ENCODE results near the gene MAF. TPM values are rescaled to one million over a fixed set of nuclear protein-coding genes. Genes with fewer than 3 reads are reported as not detected.

MAF gene
- total and polyA plus RNA-seq, 2 of the 4 experiments (the other 2 are of a cell fraction), result under 0.01 to 0.02 TPM

DNA sequence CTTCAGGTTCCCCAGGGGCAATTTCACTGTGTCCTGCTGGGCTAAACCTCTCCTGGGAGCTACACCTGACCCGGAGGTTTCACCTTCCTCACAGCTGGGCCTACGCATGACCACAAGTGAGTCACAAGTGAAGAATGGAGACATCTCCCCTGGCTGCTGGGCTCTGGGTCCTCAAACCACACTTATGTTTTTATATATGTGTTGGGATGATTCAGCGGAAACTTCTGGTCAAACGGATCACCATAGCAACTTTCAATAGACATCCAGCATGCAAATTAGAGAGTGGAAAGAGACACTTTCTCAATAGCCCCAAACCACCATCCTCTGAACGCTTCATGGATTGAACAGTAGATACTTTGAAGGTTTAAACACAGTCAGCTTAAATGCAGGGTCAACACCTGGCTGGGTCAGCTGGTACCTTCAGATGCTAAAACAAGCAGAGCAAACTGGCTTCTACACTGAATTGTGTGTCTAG lies 28.0 kb upstream of the MAF start:
- dilution Hi-C loops (cut with HindIII; ENCODE audit: low sequenced_read_pairs, unreplicated experiment), result no loop called here
- Histone ChIP-seq H3K36me3 (ENCODE audit: control insufficient read depth, insufficient read depth, low read length) (no peaks in the 10 kb centered on the region), H3K4me1 (ENCODE audit: control insufficient read depth, insufficient read depth, low read length) (no peaks in the 10 kb centered on the region), H2BK5ac (ENCODE audit: low read depth, low read length, poor library complexity, severe bottlenecking) (no peak overlapping the region), H3K27me3 (ENCODE audit: control insufficient read depth, insufficient read depth, low read length) (no peaks in the 10 kb centered on the region), H4K8ac (ENCODE audit: low read depth in 2 of 2, low read length in 2 of 2) (no peak overlapping the region), H3K23ac (ENCODE audit: low read depth, low read length) (no peak overlapping the region), H3K27ac (ENCODE audit: insufficient read depth, low read length) (no peak overlapping the region), H3K18ac (ENCODE audit: low read depth, low read length) (no peak overlapping the region), H2BK20ac (ENCODE audit: low read depth, low read length) (no peak overlapping the region), H4K20me1 (ENCODE audit: insufficient read depth, low read length) (no peaks in the 10 kb centered on the region), H3K9me1 (ENCODE audit: insufficient read depth, low read length) (no peaks in the 10 kb centered on the region), H2AFZ (replicated peaks; ENCODE audit: low read length, poor library complexity) (no peak overlapping the region), H3K9me3 (ENCODE audit: control insufficient read depth, insufficient read depth, low read length) (peaks cover 15% of the 10 kb centered on the region; the same call in 1 of the 2 replicates), H3K4ac (ENCODE audit: low read depth, low read length) (no peak overlapping the region), H3K56ac (ENCODE audit: extremely low read depth, insufficient read depth, low read length) (no peak overlapping the region), H3K14ac (replicated peaks; ENCODE audit: low read depth, low read length) (no peak overlapping the region), H3K79me1 (ENCODE audit: low read depth in 1 of 2, low read length in 2 of 2) (no peaks in the 10 kb centered on the region), H3K4me3 (ENCODE audit: insufficient read depth, low read depth, low read length) (no peak overlapping the region), H2BK15ac (ENCODE audit: low read depth, low read length) (no peak overlapping the region), H3K9ac (ENCODE audit: low read depth, low read length) (no peak overlapping the region), H2AK9ac (replicated peaks; ENCODE audit: low read depth, low read length, poor library complexity) (no peak overlapping the region), H4K91ac (ENCODE audit: insufficient read depth, low read depth, low read length) (no peak overlapping the region), H4K5ac (ENCODE audit: low read depth, low read length) (no peak overlapping the region), H2BK120ac (ENCODE audit: low read depth, low read length) (no peak overlapping the region), H3K4me2 (ENCODE audit: low read depth, low read length) (no peak overlapping the region), H2AK5ac (ENCODE audit: low read depth, low read length) (no peak overlapping the region)
- TF ChIP-seq RCOR1 (IDR thresholded peaks at IDR 0.05; ENCODE audit: insufficient replicate concordance, low read length), result no peak
- TF ChIP-seq MXI1 (IDR thresholded peaks at IDR 0.05; ENCODE audit: borderline replicate concordance, low read depth, low read length), result no peak
- TF ChIP-seq POLR2A (IDR thresholded peaks at IDR 0.05; ENCODE audit: low read depth, low read length), result no peak
- TF ChIP-seq, protein P1, sequence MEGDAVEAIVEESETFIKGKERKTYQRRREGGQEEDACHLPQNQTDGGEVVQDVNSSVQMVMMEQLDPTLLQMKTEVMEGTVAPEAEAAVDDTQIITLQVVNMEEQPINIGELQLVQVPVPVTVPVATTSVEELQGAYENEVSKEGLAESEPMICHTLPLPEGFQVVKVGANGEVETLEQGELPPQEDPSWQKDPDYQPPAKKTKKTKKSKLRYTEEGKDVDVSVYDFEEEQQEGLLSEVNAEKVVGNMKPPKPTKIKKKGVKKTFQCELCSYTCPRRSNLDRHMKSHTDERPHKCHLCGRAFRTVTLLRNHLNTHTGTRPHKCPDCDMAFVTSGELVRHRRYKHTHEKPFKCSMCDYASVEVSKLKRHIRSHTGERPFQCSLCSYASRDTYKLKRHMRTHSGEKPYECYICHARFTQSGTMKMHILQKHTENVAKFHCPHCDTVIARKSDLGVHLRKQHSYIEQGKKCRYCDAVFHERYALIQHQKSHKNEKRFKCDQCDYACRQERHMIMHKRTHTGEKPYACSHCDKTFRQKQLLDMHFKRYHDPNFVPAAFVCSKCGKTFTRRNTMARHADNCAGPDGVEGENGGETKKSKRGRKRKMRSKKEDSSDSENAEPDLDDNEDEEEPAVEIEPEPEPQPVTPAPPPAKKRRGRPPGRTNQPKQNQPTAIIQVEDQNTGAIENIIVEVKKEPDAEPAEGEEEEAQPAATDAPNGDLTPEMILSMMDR (conservative IDR thresholded peaks at IDR 0.05; ENCODE audit: low read depth, low read length), result no peak
- no peak for TF ChIP-seq MAFK (IDR thresholded peaks at IDR 0.05; ENCODE audit: low read depth, low read length)
- no peak for TF ChIP-seq MAZ (IDR thresholded peaks at IDR 0.05; ENCODE audit: borderline replicate concordance, low read depth, low read length)
- TF ChIP-seq NFE2L2 (IDR thresholded peaks at IDR 0.05; ENCODE audit: low read depth, low read length), result no peak
- TF ChIP-seq RAD21 (IDR thresholded peaks at IDR 0.05; ENCODE audit: low read length), result no peak
- TF ChIP-seq, protein P2, sequence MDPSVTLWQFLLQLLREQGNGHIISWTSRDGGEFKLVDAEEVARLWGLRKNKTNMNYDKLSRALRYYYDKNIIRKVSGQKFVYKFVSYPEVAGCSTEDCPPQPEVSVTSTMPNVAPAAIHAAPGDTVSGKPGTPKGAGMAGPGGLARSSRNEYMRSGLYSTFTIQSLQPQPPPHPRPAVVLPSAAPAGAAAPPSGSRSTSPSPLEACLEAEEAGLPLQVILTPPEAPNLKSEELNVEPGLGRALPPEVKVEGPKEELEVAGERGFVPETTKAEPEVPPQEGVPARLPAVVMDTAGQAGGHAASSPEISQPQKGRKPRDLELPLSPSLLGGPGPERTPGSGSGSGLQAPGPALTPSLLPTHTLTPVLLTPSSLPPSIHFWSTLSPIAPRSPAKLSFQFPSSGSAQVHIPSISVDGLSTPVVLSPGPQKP (IDR thresholded peaks at IDR 0.05; ENCODE audit: borderline replicate concordance, low read depth, low read length), result no peak
- no peak for TF ChIP-seq FOS (IDR thresholded peaks at IDR 0.05; ENCODE audit: low read depth, low read length)
- TF ChIP-seq RFX5 (IDR thresholded peaks at IDR 0.05; ENCODE audit: low read depth, low read length), result no peak
- TF ChIP-seq SMC3 (IDR thresholded peaks at IDR 0.05; ENCODE audit: low read depth, low read length), result no peak
- TF ChIP-seq, protein P3, sequence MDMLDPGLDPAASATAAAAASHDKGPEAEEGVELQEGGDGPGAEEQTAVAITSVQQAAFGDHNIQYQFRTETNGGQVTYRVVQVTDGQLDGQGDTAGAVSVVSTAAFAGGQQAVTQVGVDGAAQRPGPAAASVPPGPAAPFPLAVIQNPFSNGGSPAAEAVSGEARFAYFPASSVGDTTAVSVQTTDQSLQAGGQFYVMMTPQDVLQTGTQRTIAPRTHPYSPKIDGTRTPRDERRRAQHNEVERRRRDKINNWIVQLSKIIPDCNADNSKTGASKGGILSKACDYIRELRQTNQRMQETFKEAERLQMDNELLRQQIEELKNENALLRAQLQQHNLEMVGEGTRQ (IDR thresholded peaks at IDR 0.05; ENCODE audit: low read depth, low read length), result no peak
- no peak for TF ChIP-seq CHD1 (IDR thresholded peaks at IDR 0.05; ENCODE audit: low read depth, low read length)
- TF ChIP-seq CEBPB (IDR thresholded peaks at IDR 0.05; ENCODE audit: low read depth, low read length), result no peak
- TF ChIP-seq BHLHE40 (IDR thresholded peaks at IDR 0.05; ENCODE audit: low read depth, low read length), result no peak
- intact Hi-C loops (cut with micrococcal nuclease), result no loop called here
- DNase-seq (peak; percentile 19), ATAC-seq (ENCODE audit: low read depth) (no peak)
- in situ Hi-C loops (cut with MboI; ENCODE audit: low sequenced_read_pairs), result no loop called here
- ChIA-PET POLR2A (ENCODE audit: unreplicated experiment) (no interaction called here), CTCF (no interaction called here)
- BruUV-seq (replicated peaks), result no TSS peak
- no CpG with 5 or more reads among the region's 5 CpGs for WGBS, 2 experiments (ENCODE audit: extremely low coverage in 2 of 2, insufficient read length in 1 of 2)

Measured in IMR-90 (cell line).